NCI-H748 (cell line): ENCODE measurements around the gene GPR158.

ENCODE experiments used
- DNase-seq: peaks from one replicate; lab custom pipeline; 2025; ENCODE audit not compliant: unreplicated experiment; lab: John Stamatoyannopoulos, UW

The GPR158 gene

GRCh38 chr10:25651534-25651933, 476.7 kb downstream of the GPR158 start:
- DNase-seq, result no peak
